T-cell (primary cell): ENCODE results near the gene MKLN1. TPM values are rescaled to one million over a fixed set of nuclear protein-coding genes. Genes with fewer than 3 reads are reported as not detected.

Experiments used
- ATAC-seq, 4 experiments: fragments of 200-7000 bp in 3 of 4; fragments of 150-1000 bp in 1 of 4; cut with Tn5 transposase; replicated peaks in 1 of 4; 1 replicate in 3 of 4; 2 replicates in 1 of 4; pipeline ENCODE4 v1.10.0; 2021; ENCODE audit warnings: moderate library complexity in 3 of 4, mild to moderate bottlenecking in 2 of 4, moderate number of reproducible peaks in 1 of 4
- CTCF ChIA-PET, 2 donors: fragments of 300-600 bp; sonication (Branson Sonifier 250); formaldehyde crosslinking; loops; one replicate each; lab custom pipeline; 2022; ENCODE audit warnings: antibody characterized with exemption in 2 of 2; lab: Charles Lee
- POLR2A ChIA-PET, 2 donors: fragments of 300-600 bp; sonication (Branson Sonifier 250); formaldehyde crosslinking; loops; one replicate each; lab custom pipeline; 2022; ENCODE audit warnings: antibody characterized with exemption in 2 of 2; lab: Charles Lee
- DNase-seq, 35 experiments: peaks; one replicate each; pipeline versions ENCODE4 v3.0.0 to v3.0.0-alpha.2; 2013 to 2023
- H3K27ac ChIP-seq: one replicate; pipeline ENCODE4 v1.5.1; 2013; ENCODE audit warnings: low read length
- H3K27me3 ChIP-seq, 2 experiments: replicated peaks in 1 of 2; 1 replicate in 1 of 2; 2 replicates in 1 of 2; pipeline versions ENCODE4 v1.6.1 to v1.7.0; 2013; ENCODE audit warnings: low read length in 1 of 2, mixed read lengths in 1 of 2; ENCODE audit not compliant: control insufficient read depth in 2 of 2, insufficient read depth in 2 of 2; ENCODE audit errors: extremely low read depth in 1 of 2
- H3K36me3 ChIP-seq, 2 donors: 1 replicate in 1 of 2; 2 replicates in 1 of 2; pipeline versions ENCODE4 v1.6.1 to v1.7.0; 2013; ENCODE audit warnings: low read length in 1 of 2; ENCODE audit not compliant: control insufficient read depth in 2 of 2, insufficient read depth in 1 of 2; ENCODE audit errors: extremely low read depth in 1 of 2
- H3K4me1 ChIP-seq, 2 experiments: 1 replicate in 1 of 2; 2 replicates in 1 of 2; pipeline versions ENCODE4 v1.6.1 to v1.7.0; 2013; ENCODE audit warnings: low read length in 2 of 2, mixed read lengths in 1 of 2; ENCODE audit not compliant: insufficient read depth in 2 of 2, control insufficient read depth in 1 of 2; ENCODE audit errors: extremely low read depth in 1 of 2
- H3K4me3 ChIP-seq, 2 donors: 1 replicate in 1 of 2; 2 replicates in 1 of 2; pipeline versions ENCODE4 v1.5.1 to v1.7.0; 2013; ENCODE audit warnings: mild to moderate bottlenecking in 2 of 2, low read length in 1 of 2, moderate library complexity in 1 of 2; ENCODE audit not compliant: control insufficient read depth in 1 of 2; ENCODE audit errors: extremely low read depth in 1 of 2
- H3K9me3 ChIP-seq: 2 replicates; pipeline ENCODE4 v1.7.0; 2013
- H3K27ac Mint-ChIP-seq, 2 donors: one replicate each; pipeline ENCODE4 v1.8.0; 2020 to 2021; ENCODE audit warnings: mild to moderate bottlenecking in 2 of 2, mixed read lengths in 2 of 2
- H3K27me3 Mint-ChIP-seq, 2 donors: one replicate each; pipeline ENCODE4 v1.8.0; 2021 to 2022; ENCODE audit warnings: mixed read lengths in 2 of 2
- H3K36me3 Mint-ChIP-seq: one replicate; pipeline ENCODE4 v1.8.0; 2021; ENCODE audit warnings: mixed read lengths
- H3K4me1 Mint-ChIP-seq, 3 donors: one replicate each; pipeline ENCODE4 v1.8.0; 2020 to 2022; ENCODE audit warnings: mixed read lengths in 3 of 3, mild to moderate bottlenecking in 1 of 3
- H3K4me3 Mint-ChIP-seq, 3 donors: one replicate each; pipeline ENCODE4 v1.8.0; 2020 to 2022; ENCODE audit warnings: mild to moderate bottlenecking in 3 of 3, mixed read lengths in 3 of 3, moderate library complexity in 3 of 3
- H3K9me3 Mint-ChIP-seq, 3 donors: one replicate each; pipeline ENCODE4 v1.8.0; 2020 to 2022; ENCODE audit warnings: mixed read lengths in 3 of 3
- WGBS: methylation state at CpG from one replicate; pipeline ENCODE4 v1.1.5; 2013; ENCODE audit warnings: missing lambda C conversion rate; ENCODE audit not compliant: insufficient coverage; 5-methylcytosine and 5-hydroxymethylcytosine counted together
- total RNA-seq, 35 experiments: library from RNA in 6 of 35; stranded (reverse) in 6 of 35; fragments of 120-200 nt in 1 of 35; gene quantifications; one replicate each; pipeline versions ENCODE4 v1.2.1 to v1.2.4 and lab custom pipeline; 2013 to 2026

The MKLN1 gene
- total RNA-seq, 5 donors from 2014 or later (not counting 1 experiment from before 2014, with no cell fraction given) = 43.9 to 63.3 (median 46.5) TPM

- Mint-ChIP-seq H3K27ac (no peak overlapping the region), H3K4me3 (no peak overlapping the region), H3K4me1 (no peaks in the 10 kb centered on the region), H3K27me3 (no peaks in the 10 kb centered on the region), H3K36me3 (peaks cover 26% of the 10 kb centered on the region), H3K9me3 (no peaks in the 10 kb centered on the region)
- no peaks in the 10 kb centered on the region for H3K9me3 ChIP-seq
- no CpG with 5 or more reads among the region's 2 CpGs for WGBS
- ATAC-seq (no peak), DNase-seq (no peak)
- no peak overlapping the region for H3K27ac ChIP-seq
- POLR2A ChIA-PET = interaction anchor here in 1 of 2 donors (0.5 kb wide), 1 partner anchor 580 kb away, joined by 8 read pairs; no protein-coding TSS in a partner anchor
- peaks cover 2 to 3% of the 10 kb centered on the region in 2 donors for H3K36me3 ChIP-seq
- H3K4me3 ChIP-seq = no peak overlapping the region
- CTCF ChIA-PET = interaction anchor here (0.5 to 1.5 kb wide), 3 partner anchors 8 to 89 kb away, joined by 4 to 6 read pairs (median 4); no protein-coding TSS in a partner anchor
- H3K4me1 ChIP-seq = no peaks in the 10 kb centered on the region
- H3K27me3 ChIP-seq = no peaks in the 10 kb centered on the region
Measured at GRCh38 chr7:131493081-131493480, 165.4 kb downstream of the MKLN1 start.

GRCh38 chr7:131493581-131493980 is 165.9 kb downstream of the MKLN1 start:
- Mint-ChIP-seq H3K4me1 (no peaks in the 10 kb centered on the region), H3K4me3 (no peak overlapping the region), H3K27ac (peak overlapping the region in 1 of 2 donors; percentile 35), H3K36me3 (peaks cover 23% of the 10 kb centered on the region), H3K9me3 (no peaks in the 10 kb centered on the region), H3K27me3 (no peaks in the 10 kb centered on the region)
- Histone ChIP-seq H3K27ac (no peak overlapping the region), H3K36me3 (peaks cover 2 to 3% of the 10 kb centered on the region in 2 donors), H3K9me3 (no peaks in the 10 kb centered on the region), H3K27me3 (no peaks in the 10 kb centered on the region), H3K4me3 (no peak overlapping the region), H3K4me1 (no peaks in the 10 kb centered on the region)
- ChIA-PET POLR2A (no interaction called here), CTCF (interaction anchor here (0.5 to 1.1 kb wide), 3 partner anchors 20 to 447 kb away, joined by 4 to 5 read pairs (median 4); no protein-coding TSS in a partner anchor)
- ATAC-seq (no peak), DNase-seq (no peak)

GRCh38 chr7:131494182-131494581 is 166.5 kb downstream of the MKLN1 start:
- H3K4me3 ChIP-seq = no peak overlapping the region
- Mint-ChIP-seq H3K4me1 (no peaks in the 10 kb centered on the region), H3K27ac (no peak overlapping the region), H3K36me3 (peaks cover 18% of the 10 kb centered on the region), H3K9me3 (no peaks in the 10 kb centered on the region), H3K4me3 (no peak overlapping the region), H3K27me3 (no peaks in the 10 kb centered on the region)
- peaks cover 2 to 3% of the 10 kb centered on the region in 2 donors for H3K36me3 ChIP-seq
- DNase-seq = no peak
- no peaks in the 10 kb centered on the region for H3K9me3 ChIP-seq
- ChIA-PET CTCF (interaction anchor here in 1 of 2 donors (0.5 kb wide), 1 partner anchor 448 kb away, joined by 5 read pairs; no protein-coding TSS in a partner anchor), POLR2A (no interaction called here)
- no peak overlapping the region for H3K27ac ChIP-seq
- no peak for ATAC-seq
- no peaks in the 10 kb centered on the region for H3K27me3 ChIP-seq
- no peaks in the 10 kb centered on the region for H3K4me1 ChIP-seq
- WGBS = no CpG with 5 or more reads among the region's 2 CpGs

GRCh38 chr7:131495669-131496498 is 168.2 kb downstream of the MKLN1 start:
- Mint-ChIP-seq H3K27me3 (no peaks in the 10 kb centered on the region), H3K36me3 (peaks cover 13% of the 10 kb centered on the region), H3K27ac (no peak overlapping the region), H3K4me1 (peaks cover 5 to 7% (median 7%) of the 10 kb centered on the region in 3 donors), H3K4me3 (no peak overlapping the region), H3K9me3 (no peaks in the 10 kb centered on the region)
- Histone ChIP-seq H3K27ac (no peak overlapping the region), H3K9me3 (no peaks in the 10 kb centered on the region), H3K27me3 (no peaks in the 10 kb centered on the region), H3K4me1 (no peaks in the 10 kb centered on the region), H3K4me3 (no peak overlapping the region), H3K36me3 (peaks cover 2 to 3% of the 10 kb centered on the region in 2 donors)
- ChIA-PET POLR2A (interaction anchor here in 1 of 2 donors (0.6 to 0.8 kb wide), 2 partner anchors 14 to 66 kb away, joined by 3 to 4 read pairs; no protein-coding TSS in a partner anchor), CTCF (interaction anchor here (0.6 to 1.1 kb wide), 2 partner anchors 16 to 76 kb away, joined by 3 to 4 read pairs; no protein-coding TSS in a partner anchor)
- ATAC-seq (no peak), DNase-seq (no peak)
- WGBS = no CpG with 5 or more reads among the region's 7 CpGs

- no peak overlapping the region for H3K27ac Mint-ChIP-seq
- H3K4me3 ChIP-seq = no peak overlapping the region
- 96% methylated on average over 3 of the region's 7 CpGs for WGBS
- ChIA-PET CTCF (interaction anchor here in 1 of 2 donors (0.5 to 1.5 kb wide), 2 partner anchors 16 to 1420 kb away, joined by 4 to 8 read pairs; no protein-coding TSS in a partner anchor), POLR2A (no interaction called here)
- peaks cover 13% of the 10 kb centered on the region for H3K36me3 Mint-ChIP-seq
- peaks cover 21 to 23% (median 23%) of the 10 kb centered on the region in 3 donors for H3K4me1 Mint-ChIP-seq
- peaks cover 2 to 3% of the 10 kb centered on the region in 2 donors for H3K36me3 ChIP-seq
- H3K9me3 Mint-ChIP-seq = no peaks in the 10 kb centered on the region
- H3K9me3 ChIP-seq = no peaks in the 10 kb centered on the region
- ATAC-seq (no peak), DNase-seq (no peak)
- H3K4me1 ChIP-seq = peaks cover 9% of the 10 kb centered on the region in 2 experiments
- no peak overlapping the region for H3K27ac ChIP-seq
- no peaks in the 10 kb centered on the region for H3K27me3 Mint-ChIP-seq
- no peaks in the 10 kb centered on the region for H3K27me3 ChIP-seq
- H3K4me3 Mint-ChIP-seq = no peak overlapping the region
Measured at GRCh38 chr7:131497454-131497853, 169.8 kb downstream of the MKLN1 start.

GRCh38 chr7:131498237-131498885 is 170.7 kb downstream of the MKLN1 start:
- peaks cover 2 to 3% of the 10 kb centered on the region in 2 donors for H3K36me3 ChIP-seq
- H3K27ac ChIP-seq = no peak overlapping the region
- no peak for ATAC-seq
- POLR2A ChIA-PET = interaction anchor here in 1 of 2 donors (0.6 kb wide), 1 partner anchor 13 kb away, joined by 3 read pairs; no protein-coding TSS in a partner anchor
- Mint-ChIP-seq H3K4me1 (peaks cover 30 to 32% (median 31%) of the 10 kb centered on the region in 3 donors), H3K27me3 (no peaks in the 10 kb centered on the region), H3K36me3 (peaks cover 13% of the 10 kb centered on the region), H3K27ac (no peak overlapping the region), H3K4me3 (no peak overlapping the region), H3K9me3 (no peaks in the 10 kb centered on the region)
- H3K27me3 ChIP-seq = no peaks in the 10 kb centered on the region
- peaks cover 9 to 13% of the 10 kb centered on the region in 2 experiments for H3K4me1 ChIP-seq
- no peaks in the 10 kb centered on the region for H3K9me3 ChIP-seq
- no peak overlapping the region for H3K4me3 ChIP-seq
- no peak for DNase-seq
- WGBS = 100% methylated on average over 2 of the region's 4 CpGs
- CTCF ChIA-PET = interaction anchor here (0.6 kb wide), 2 partner anchors 10 to 299 kb away, joined by 4 to 7 read pairs; no protein-coding TSS in a partner anchor
